BJ (cell line): Measurements from ENCODE around the gene CMTR1. TPM values are rescaled to one million over a fixed set of nuclear protein-coding genes. Genes with fewer than 3 reads are reported as not detected.

Experiments
- CTCF ChIA-PET: fragments of 350-600 bp; formaldehyde crosslinking; extraction: SDS; loops from one replicate; lab custom pipeline; 2021; ENCODE audit warnings: antibody characterized with exemption, inconsistent platforms; lab: Yijun Ruan, JAX
- POLR2A ChIA-PET: fragments of 300-600 bp; sonication (Branson Sonifier 250); formaldehyde crosslinking; extraction: SDS; loops from one replicate; lab custom pipeline; 2021; ENCODE audit warnings: antibody characterized with exemption; lab: Charles Lee
- DNase-seq: peaks from one replicate; pipeline ENCODE4 v3.0.0-alpha.2; 2011; ENCODE audit warnings: low read depth
- H3K27me3 ChIP-seq: 2 replicates; pipeline ENCODE4 v1.6.0; 2011; ENCODE audit warnings: low read length; ENCODE audit not compliant: control insufficient read depth, insufficient read depth
- H3K36me3 ChIP-seq: 2 replicates; pipeline ENCODE4 v1.5.1; 2011; ENCODE audit warnings: low read length; ENCODE audit not compliant: control insufficient read depth, insufficient read depth
- H3K4me3 ChIP-seq: 2 replicates; pipeline ENCODE4 v1.5.1; 2011; ENCODE audit warnings: low read depth, mild to moderate bottlenecking, control low read depth, low read length
- polyA plus RNA-seq: library from polyadenylated mRNA; depleted of rRNA; stranded (reverse); fragments of >200 nt; gene quantifications from 2 replicates; pipeline ENCODE4 v1.2.3, GENCODE V29; 2011
- TF ChIP-seq, protein P1 (sequence below): IDR thresholded peaks from 2 replicates; pipeline ENCODE4 v1.5.1; 2011; ENCODE audit warnings: low read depth, mild to moderate bottlenecking, control low read depth, inconsistent platforms, low read length, moderate library complexity; ENCODE audit not compliant: insufficient read depth

The CMTR1 gene
- polyA plus RNA-seq, 1 experiment = 25.2 TPM

DNA sequence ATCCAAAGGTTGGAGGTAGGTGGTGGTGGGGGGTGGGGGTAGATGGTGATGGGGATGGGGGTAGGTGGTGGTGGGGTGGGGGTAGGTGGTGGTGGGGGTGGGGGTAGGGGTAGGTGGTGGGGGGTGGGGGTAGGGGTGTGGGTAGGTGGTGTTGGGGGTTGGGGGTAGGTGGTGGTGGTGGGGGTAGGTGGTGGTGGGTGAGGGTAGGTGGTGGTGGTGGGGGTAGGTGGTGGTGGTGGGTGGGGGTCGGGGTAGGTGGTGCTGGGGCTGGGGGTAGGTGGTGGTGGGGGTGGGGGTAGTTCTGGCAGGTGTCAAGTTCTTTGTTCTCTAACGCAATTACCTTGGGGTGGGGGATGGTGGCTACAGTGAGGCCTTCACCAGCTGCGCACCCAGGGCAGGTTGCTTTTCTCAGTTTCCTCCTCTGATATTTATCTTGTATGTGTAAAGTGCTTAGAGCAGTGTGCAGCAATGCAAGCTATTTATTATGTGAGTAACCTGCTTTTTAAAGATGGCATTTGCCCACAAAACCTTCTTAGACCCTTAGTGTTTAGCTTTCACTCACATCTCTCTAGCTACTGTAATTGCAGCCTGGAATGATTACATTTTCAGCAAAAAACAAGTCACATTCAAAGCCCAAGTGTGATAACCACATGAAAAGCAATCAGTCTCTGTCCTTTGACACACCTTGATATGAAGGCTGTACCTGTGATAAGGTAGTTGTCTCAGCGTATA lies 74.8 kb downstream of the CMTR1 start:
- TF ChIP-seq, protein P1, sequence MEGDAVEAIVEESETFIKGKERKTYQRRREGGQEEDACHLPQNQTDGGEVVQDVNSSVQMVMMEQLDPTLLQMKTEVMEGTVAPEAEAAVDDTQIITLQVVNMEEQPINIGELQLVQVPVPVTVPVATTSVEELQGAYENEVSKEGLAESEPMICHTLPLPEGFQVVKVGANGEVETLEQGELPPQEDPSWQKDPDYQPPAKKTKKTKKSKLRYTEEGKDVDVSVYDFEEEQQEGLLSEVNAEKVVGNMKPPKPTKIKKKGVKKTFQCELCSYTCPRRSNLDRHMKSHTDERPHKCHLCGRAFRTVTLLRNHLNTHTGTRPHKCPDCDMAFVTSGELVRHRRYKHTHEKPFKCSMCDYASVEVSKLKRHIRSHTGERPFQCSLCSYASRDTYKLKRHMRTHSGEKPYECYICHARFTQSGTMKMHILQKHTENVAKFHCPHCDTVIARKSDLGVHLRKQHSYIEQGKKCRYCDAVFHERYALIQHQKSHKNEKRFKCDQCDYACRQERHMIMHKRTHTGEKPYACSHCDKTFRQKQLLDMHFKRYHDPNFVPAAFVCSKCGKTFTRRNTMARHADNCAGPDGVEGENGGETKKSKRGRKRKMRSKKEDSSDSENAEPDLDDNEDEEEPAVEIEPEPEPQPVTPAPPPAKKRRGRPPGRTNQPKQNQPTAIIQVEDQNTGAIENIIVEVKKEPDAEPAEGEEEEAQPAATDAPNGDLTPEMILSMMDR = no peak
- POLR2A ChIA-PET = interaction anchor here (0.5 kb wide), 1 partner anchor 154 kb away, joined by 3 read pairs; no protein-coding TSS in a partner anchor
- Histone ChIP-seq H3K4me3 (no peak overlapping the region), H3K27me3 (peaks cover 34% of the 10 kb centered on the region), H3K36me3 (no peaks in the 10 kb centered on the region)
- DNase-seq = no peak
- CTCF ChIA-PET = interaction anchor here (0.5 to 1.2 kb wide), 3 partner anchors 46 to 1228 kb away, joined by 3 read pairs; no protein-coding TSS in a partner anchor

DNA sequence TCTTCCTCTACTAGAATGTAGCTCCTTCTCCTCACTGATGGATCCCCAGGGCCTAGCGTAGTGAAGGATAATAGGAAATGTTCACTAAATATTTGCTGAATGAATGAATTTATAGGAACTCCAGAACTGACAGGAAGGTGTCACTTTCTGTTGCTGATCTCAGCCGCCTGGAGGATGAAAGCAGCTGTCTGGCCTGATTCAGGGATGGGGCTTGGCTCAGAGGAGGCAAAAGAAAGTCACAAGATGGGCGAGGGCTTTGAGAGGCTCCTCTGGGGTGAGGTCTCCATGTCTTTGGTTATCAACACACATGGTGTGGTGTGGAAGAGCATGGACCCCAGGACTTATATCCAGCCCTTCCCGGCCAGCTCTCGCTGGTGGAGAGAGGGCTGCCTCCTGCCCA lies 78.2 kb downstream of the CMTR1 start:
- H3K27me3 ChIP-seq = peaks cover 37% of the 10 kb centered on the region

DNA sequence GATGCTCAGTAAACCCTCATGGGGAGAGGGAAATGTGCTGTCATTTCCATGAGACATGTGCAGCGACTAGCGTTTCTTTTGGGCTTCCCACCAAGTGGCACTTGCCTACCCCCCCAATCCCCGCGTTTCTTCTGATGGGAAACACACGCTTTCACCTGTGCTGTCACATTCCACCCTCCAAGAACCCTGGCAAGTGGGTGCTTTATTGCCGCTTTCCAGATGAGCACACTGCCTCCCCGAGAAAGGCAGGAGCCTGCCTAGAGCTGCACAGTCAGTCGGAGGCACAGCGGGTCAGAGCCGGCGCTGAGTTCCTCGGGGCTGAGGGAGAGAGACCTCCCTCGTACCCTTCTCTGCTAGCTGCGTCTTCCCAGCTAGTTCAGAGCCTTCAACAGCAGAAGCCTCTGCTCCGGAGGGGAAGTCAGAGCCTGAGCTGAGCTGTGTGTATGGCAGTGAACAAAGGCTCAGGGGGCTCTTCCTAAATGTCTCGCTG lies 78.9 kb downstream of the CMTR1 start:
- ChIA-PET CTCF (interaction anchor here (1.1 to 1.8 kb wide), 2 partner anchors 9 to 180 kb away, joined by 3 to 4 read pairs; no protein-coding TSS in a partner anchor), POLR2A (no interaction called here)
- no peak overlapping the region for H3K4me3 ChIP-seq
- no peaks in the 10 kb centered on the region for H3K36me3 ChIP-seq
- DNase-seq = no peak
- H3K27me3 ChIP-seq = peaks cover 35% of the 10 kb centered on the region
- TF ChIP-seq, protein P1 = no peak

More for the DNA sequence above, 78.2 kb downstream of the CMTR1 start:
- no peaks in the 10 kb centered on the region for H3K36me3 ChIP-seq
- POLR2A ChIA-PET = no interaction called here
- CTCF ChIA-PET = interaction anchor here (1.8 kb wide), 1 partner anchor 181 kb away, joined by 4 read pairs; no protein-coding TSS in a partner anchor
- H3K4me3 ChIP-seq = no peak overlapping the region
- no peak for DNase-seq
- TF ChIP-seq, protein P1 = no peak

DNA sequence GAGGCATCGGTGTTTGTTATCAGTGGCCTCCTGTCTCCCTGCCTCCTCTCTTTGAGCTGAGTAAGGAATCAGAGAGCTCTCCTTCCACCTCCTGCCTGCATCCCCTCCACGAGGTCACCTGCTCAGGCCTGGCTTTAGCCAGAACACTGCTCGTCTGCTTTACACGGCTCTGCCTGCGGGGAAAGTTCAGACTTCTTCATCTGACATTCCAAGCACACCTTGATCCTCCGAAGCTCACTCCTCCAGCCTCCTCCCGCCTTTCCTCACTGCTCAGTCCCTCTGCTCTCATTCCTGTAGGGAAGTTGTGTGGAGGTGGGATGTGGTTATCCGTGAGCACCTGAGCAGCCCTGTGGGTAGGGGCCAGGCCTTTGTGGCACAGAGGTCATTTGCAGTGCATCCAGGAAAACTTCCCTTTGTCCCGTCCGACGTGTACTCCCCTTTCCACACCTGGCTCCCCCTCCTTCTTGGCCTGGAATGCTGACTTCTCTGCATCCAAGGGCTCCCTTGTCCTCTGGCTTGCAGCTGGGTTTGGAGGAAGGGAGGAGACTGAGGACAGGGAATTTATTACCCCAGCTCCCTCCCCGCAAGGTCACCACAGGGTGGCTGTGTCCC lies 79.5 kb downstream of the CMTR1 start:
- no peak overlapping the region for H3K4me3 ChIP-seq
- no peaks in the 10 kb centered on the region for H3K36me3 ChIP-seq
- ChIA-PET POLR2A (no interaction called here), CTCF (interaction anchor here (1.1 to 1.8 kb wide), 2 partner anchors 9 to 179 kb away, joined by 3 to 4 read pairs; no protein-coding TSS in a partner anchor)
- TF ChIP-seq, protein P1 = no peak
- H3K27me3 ChIP-seq = peaks cover 35% of the 10 kb centered on the region
- DNase-seq = no peak

DNA sequence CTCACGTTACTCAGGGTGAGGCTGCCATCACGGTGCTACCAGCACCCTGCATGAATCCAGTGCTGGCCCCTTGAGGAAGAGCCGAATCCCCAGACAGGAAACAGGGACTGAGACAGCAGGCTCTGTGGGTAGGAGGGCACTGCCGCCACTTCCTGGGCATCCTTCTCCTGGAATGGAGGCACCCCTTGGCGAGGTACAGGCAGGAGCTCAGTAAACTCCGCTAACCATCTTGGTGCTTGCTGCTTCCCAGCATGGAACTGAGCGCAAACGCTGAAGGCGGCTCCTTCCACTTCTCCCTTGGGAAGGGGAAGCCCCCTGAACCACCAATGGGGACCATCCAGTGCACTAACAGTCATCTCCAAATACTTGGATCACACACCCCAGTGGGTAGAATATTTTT lies 80.1 kb downstream of the CMTR1 start:
- DNase-seq = no peak
- H3K27me3 ChIP-seq = peaks cover 35% of the 10 kb centered on the region
- no peak overlapping the region for H3K4me3 ChIP-seq
- H3K36me3 ChIP-seq = no peaks in the 10 kb centered on the region
- CTCF ChIA-PET = no interaction called here
- POLR2A ChIA-PET = no interaction called here
- TF ChIP-seq, protein P1 = no peak
